ENCODE results near the gene TFAP2A. TPM values are rescaled to one million over a fixed set of nuclear protein-coding genes. Genes with fewer than 3 reads are reported as not detected.

The TFAP2A gene
- 0.29 and 0.78 TPM in 2 replicates for total RNA-seq

DNA sequence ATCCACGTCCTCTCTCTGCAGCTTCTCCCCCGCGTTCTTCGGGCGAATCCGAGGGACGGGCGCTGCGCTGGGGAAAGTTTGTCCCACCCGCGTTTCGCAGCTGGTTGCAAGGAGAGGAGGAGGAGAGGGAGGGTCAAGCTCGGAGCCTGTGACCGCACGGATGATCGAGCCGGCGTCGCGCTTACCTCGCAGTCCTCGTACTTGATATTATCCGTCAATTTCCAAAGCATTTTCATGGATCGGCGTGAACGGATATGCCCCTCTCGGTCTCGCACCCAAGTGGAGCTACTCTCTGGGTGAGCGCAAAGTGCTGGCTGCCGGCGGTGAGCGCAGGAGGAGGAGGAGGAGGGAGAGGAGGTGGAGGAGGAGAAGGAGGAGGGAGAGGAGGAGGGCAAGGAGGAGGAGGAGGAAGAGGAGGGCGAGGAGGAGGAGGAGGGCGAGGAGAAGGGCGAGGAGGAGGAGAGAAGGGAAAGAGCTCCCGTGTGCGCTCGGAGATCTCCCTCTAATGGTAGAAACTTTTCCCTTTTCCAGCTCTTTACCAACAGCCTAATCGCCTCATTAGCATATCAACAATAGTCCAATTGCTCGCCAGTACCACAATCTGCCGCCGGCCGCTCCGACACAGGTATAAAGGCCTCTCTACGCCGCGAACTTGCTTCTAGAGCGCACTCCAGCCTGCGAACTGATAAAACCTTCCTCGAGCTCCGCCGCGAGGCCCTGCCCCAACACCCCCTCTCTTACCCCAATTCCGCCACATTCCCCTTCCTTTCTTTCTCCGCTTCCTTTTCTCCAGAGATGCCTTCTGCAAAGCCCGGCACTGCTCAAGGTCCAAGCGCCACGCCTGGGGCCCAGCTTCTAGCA, at the start of gene TFAP2A:
Gene TFAP2A, minus strand, starts transcription at position 319 of the 861 bp plus-strand sequence. Its CDS starts 83 bp downstream, at position 236.
- DNase-seq (ENCODE audit: extremely low read depth, low read depth, low spot score) = no peak

GRCh38 chr6:10463491-10464481, 48.9 kb upstream of the TFAP2A start:
- no peak for DNase-seq (ENCODE audit: extremely low read depth, low read depth, low spot score)

DNA sequence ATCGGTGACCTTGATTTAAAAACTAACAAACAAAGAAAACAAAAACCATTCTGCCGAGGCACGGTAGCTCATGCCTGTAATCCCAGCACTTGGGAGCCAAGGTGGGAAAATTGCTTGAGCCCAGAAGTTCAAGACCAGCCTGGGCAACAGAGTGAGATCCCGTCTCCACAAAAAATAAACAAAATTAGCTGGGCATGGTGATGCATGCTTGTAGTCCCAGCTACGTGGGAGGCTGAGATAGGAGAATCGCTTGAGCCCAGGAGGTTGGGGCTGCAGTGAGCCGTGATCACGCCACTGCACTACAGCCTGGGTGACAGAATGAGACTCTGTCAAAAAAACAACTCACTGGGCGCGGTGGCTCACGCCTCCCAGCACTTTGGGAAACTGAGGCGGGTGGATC, 48.2 kb upstream of the TFAP2A start:
- no peak for DNase-seq (ENCODE audit: extremely low read depth, low read depth, low spot score)

- no peak for DNase-seq (ENCODE audit: extremely low read depth, low read depth, low spot score)
These were observed 47.0 kb upstream of the TFAP2A start for GRCh38 chr6:10461850-10462249.

DNA sequence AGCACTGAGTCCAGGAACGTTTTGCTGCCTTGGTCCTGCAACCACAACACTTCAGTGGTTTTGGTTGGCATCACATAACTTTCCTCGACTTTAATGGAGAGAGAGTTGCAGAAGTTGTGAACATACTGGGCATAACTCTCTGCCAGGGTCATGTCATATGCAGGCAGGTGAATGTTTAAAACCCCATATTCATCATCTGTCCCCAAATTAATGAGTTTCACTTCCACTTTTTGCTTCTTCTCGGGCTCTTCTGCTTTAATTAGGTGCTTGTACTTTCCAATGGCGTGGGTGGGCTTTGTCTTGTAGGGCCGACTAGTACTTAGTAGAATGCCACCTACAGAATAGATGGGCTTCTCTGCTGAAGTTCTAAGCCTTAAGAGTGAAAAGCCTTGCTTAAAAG, 45.2 kb upstream of the TFAP2A start:
- DNase-seq (ENCODE audit: extremely low read depth, low read depth, low spot score) = no peak

DNA sequence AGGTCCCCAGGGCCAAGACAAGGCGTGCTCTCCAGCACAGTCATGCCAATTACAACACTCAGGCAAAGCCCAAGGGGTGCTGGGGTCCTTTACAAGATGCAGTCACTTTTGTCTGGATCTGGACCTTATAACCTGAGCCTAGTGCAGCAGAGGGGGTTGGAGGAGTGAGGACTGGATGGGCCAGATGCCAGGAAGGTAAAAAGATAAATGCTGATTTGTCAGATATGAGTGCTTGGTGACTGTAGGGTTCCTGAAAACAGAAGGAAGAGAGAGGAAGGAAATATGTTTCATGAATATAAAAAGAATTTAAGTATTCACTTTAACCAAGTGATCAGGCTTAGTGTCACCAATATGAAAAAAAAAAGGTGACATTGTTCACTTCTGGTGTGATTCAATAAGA, 43.4 kb upstream of the TFAP2A start:
- no peak for DNase-seq (ENCODE audit: extremely low read depth, low read depth, low spot score)

- DNase-seq (ENCODE audit: extremely low read depth, low read depth, low spot score) = no peak
These were observed 38.7 kb upstream of the TFAP2A start for GRCh38 chr6:10453596-10453995.

DNA sequence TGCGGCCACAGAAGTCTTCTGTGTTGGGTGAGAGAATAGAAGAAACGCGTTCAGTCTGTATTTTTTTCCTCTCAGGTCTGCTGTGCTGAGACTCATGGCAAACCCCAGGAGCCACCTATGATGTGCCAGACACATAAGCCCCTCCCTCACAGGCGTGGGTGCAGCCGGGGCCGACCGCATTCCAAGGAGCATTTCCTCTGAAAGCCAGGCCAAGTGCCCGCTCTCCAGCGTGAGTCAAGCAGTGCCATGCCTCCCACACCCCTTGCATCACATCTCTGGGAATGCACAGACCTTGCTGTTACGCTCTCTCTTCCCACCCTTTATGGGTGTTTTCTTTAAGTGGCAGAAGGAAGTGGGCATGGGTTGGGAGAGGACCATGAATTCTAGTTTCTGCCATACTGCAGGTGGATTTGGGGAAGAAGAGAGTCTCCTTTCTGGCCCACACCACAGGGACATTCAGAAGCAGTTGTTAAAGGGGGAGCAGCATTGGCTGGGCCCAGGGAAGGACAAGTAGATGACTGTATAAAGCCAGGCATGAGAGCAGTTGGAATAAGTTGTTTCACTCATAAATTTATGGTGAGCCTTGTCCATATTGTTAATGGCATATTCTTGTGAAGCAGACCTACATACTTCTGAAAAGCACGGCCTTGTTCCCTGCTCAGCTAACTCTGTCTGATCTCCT, 37.1 kb upstream of the TFAP2A start:
- no peak for DNase-seq (ENCODE audit: extremely low read depth, low read depth, low spot score)

- no peak for DNase-seq (ENCODE audit: extremely low read depth, low read depth, low spot score)
These were observed 36.5 kb upstream of the TFAP2A start for GRCh38 chr6:10451394-10451793.

GRCh38 chr6:10449751-10450150, 34.9 kb upstream of the TFAP2A start:
- DNase-seq (ENCODE audit: extremely low read depth, low read depth, low spot score) = no peak

- no peak for DNase-seq (ENCODE audit: extremely low read depth, low read depth, low spot score)
These were observed 33.2 kb upstream of the TFAP2A start for GRCh38 chr6:10448096-10448495.

DNA sequence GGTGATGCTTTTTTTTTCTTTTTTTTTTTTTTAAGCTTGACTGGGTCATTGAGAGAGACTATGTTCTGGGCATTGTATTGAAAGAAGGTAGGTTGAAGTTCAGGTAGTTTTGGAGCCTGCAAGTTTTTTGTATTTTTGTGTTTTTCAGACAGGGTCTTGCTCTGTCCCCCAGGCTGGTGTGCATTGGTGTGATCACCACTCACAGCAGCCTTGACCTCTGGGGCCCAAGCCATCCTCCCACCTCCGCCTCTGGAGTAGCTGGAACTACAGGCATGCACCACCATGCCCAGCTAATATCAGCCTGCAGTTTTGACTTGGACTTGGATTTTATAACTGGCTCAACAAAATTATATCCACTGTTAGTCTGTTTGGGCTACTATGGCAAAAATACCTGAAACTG, 31.7 kb upstream of the TFAP2A start:
- no peak for DNase-seq (ENCODE audit: extremely low read depth, low read depth, low spot score)

GRCh38 chr6:10441655-10442009, 26.8 kb upstream of the TFAP2A start:
- no peak for DNase-seq (ENCODE audit: extremely low read depth, low read depth, low spot score)

GRCh38 chr6:10441004-10441654, 26.3 kb upstream of the TFAP2A start:
- DNase-seq (ENCODE audit: extremely low read depth, low read depth, low spot score) = no peak

GRCh38 chr6:10437891-10438290, 23.0 kb upstream of the TFAP2A start:
- DNase-seq (ENCODE audit: extremely low read depth, low read depth, low spot score) = no peak

GRCh38 chr6:10434235-10434634, 19.4 kb upstream of the TFAP2A start:
- DNase-seq (ENCODE audit: extremely low read depth, low read depth, low spot score) = no peak

DNA sequence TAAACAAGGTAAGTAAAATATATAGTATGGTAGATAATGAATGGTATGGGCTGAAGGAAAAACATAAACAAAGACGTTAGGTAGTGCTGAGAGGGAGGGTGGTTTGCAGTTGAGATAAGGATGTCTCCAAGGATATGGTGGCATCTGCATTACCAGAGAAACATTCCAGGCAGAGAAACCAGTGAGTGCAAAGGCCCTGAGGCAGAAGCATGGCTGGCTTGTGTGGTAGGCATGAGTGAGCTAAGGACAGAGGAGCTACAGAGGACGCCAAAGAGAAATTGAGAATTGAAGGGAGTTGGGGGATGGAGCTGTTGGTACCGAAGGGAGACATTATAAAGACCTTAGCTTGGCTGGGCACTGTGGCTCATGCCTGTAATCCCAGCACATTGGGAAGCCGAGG, 18.4 kb upstream of the TFAP2A start:
- DNase-seq (ENCODE audit: extremely low read depth, low read depth, low spot score) = no peak

DNA sequence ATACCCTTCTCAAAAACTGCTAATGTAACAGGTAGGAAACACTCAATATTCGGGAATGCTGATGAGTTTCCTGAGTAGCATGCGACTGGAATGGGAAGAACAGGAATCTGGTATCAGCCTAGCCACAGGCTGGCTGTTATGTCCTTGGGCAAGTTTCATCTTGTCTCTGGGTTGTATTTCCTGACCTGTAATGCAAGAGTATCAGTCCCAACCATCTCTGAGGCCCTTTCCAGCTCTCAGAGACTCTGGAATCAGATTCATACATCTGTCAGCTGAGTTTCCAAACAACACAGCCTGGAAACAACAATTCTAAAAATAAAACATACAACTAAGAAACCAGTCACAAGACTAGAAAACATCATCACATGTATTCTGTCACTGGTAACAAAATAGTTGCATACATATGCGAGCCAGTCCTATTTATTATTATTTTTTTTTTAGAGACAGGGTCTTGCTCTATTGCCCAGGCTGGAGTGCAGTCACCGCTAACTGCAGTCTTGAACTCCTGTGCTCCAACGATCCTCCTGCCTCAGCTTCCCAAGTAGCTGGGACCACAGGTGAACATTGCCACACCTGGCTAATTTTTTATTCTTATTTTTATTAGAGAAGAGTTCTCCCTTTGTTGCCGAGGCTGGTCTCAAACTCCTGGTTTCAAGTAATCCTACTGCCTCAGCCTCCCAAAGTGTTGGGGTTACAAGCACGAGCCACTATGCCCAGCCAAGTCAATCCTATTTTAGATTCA, 16.7 kb upstream of the TFAP2A start:
- no peak for DNase-seq (ENCODE audit: extremely low read depth, low read depth, low spot score)

DNA sequence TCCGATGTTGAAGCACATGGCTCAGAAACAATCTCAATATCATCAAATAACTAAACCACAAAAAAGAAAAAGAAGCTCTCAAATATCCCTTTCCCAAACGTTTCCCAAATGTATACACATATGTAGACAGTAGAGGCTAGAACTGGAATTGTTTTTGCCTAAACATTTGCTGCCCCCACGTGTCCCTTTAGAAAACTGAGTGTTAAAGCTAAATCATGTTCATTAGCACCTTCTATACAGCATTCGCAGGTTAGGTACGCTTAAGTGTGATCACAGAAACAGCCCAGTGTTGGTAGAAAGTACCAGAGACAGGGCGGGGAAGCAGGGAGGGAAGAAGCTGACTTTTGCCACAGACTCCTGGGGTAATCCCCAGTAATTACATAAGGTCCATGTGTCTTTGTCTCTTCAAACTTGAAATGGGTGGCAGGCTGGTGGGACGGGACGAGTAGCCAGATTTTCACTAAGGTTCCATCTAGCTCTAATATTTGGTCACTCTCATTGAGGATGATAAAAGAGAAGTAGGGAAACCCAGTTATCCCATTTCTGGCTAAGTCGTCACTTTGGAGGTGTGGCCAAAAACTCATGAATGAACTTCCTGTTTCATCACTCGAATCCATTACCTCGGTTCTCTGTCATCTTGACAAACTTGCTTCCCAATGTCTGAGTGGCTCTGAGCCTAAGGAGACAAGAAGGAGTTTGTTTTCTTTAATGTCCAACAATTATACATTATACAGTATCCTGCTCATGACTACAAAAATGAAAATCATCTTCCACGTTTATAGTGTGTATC, 15.0 kb upstream of the TFAP2A start:
- DNase-seq (ENCODE audit: extremely low read depth, low read depth, low spot score) = no peak
